Measurements from ENCODE around the gene CHDH.

The CHDH gene, protein sequence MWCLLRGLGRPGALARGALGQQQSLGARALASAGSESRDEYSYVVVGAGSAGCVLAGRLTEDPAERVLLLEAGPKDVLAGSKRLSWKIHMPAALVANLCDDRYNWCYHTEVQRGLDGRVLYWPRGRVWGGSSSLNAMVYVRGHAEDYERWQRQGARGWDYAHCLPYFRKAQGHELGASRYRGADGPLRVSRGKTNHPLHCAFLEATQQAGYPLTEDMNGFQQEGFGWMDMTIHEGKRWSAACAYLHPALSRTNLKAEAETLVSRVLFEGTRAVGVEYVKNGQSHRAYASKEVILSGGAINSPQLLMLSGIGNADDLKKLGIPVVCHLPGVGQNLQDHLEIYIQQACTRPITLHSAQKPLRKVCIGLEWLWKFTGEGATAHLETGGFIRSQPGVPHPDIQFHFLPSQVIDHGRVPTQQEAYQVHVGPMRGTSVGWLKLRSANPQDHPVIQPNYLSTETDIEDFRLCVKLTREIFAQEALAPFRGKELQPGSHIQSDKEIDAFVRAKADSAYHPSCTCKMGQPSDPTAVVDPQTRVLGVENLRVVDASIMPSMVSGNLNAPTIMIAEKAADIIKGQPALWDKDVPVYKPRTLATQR

DNA sequence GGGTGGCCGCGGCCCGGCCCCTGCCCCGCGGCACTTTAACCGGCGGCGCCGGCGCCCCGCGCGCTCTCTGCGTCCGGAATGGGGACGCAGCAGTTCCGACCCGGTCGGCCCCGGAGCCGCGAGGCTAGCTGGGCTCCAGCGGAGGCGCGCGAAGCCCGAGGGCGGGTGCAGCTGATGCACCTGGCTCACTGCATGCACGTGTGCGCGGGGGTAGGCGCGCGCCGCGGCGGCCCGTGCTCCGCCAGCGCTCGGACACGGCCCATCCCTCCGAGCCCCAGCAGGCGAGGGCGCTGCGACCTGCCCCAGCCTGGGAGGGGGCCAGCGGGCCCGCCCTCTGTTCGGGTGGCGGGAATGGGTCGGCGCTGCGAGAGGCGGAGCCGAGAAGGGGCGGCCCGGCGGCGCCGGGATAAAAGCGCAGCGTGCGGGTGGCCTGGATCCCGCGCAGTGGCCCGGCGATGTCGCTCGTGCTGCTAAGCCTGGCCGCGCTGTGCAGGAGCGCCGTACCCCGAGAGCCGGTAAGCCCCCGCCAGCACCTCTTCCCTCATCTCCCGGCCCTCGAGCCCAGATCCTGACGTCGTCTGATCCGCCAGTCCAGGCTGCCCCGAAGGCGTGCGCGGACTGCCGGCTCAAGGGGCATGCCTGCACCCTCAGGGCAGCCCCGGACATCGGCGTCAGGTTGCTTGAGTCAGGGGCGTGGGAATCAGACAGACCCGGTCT, at the start of gene CHDH, which contains the start of gene IL17RB:
Gene CHDH, minus strand, starts transcription at position 286 of the 717 bp plus-strand sequence. CDS start 22,411 bp downstream, outside the sequence.
Gene IL17RB, plus strand, starts transcription at position 435 of the 717 bp plus-strand sequence. Its CDS starts 21 bp downstream, at position 456.
- DNase-seq (ENCODE audit: low read depth, low spot score) = peak; percentile 81

DNA sequence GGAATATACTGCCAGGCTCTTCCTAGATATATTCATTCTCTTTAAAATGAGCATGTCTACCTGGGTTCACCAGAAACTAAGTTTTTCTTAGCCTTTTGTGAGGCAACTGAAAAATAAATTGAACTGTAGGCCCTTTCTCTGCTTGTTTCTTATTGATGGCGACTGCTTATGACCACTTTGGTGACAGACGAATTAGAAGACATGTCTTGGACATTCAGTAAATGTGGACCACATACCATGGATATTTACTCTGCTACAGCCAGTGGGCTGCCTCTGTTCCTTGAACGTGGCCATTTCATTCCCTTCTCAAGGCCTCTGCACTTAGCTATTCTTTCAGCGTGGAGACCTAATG, 46.0 kb upstream of the CHDH start:
- no peak for DNase-seq (ENCODE audit: low read depth, low spot score)

DNA sequence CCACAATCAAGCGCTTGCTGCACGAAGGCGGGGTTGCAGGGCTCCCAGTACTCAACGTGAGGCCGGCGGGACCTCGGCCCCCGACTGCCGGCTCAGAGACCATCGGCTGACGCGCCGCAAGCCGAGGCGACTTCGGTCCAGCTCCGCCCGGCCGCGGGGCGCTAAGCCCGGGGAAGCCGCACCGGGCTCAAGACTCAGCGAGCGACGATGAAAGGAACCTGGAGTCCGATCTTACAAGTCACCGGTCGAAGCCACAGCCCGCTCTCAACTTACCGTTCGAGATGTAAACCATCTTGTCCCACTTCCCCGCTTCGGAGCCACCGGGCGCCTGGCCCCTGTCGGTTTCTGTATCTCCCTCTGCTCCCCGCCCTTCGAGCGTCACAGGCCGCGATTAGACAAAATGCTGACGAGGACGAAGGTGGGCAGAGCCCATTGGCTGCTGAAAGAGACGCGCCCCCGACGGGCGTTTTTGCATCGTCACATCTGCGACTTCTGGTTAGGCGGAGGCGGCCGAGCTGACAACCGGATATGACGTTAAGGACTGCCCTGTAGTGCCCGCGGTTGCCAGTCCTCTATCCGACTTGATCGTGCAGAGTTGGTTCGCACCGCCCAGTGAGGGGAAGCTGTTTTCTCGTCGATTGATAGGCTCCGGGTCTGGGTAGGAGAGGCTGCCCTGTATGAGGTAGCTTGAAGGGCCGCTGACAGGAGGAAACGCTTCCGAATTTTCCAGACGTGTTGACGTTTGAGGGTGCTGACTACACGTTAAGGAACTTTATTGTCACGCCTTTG, 45.5 kb upstream of the CHDH start, which contains the start of gene SELENOK:
Gene SELENOK, minus strand, starts transcription at position 363 of the 789 bp plus-strand sequence.
- DNase-seq (ENCODE audit: low read depth, low spot score) = peak; percentile 100

DNA sequence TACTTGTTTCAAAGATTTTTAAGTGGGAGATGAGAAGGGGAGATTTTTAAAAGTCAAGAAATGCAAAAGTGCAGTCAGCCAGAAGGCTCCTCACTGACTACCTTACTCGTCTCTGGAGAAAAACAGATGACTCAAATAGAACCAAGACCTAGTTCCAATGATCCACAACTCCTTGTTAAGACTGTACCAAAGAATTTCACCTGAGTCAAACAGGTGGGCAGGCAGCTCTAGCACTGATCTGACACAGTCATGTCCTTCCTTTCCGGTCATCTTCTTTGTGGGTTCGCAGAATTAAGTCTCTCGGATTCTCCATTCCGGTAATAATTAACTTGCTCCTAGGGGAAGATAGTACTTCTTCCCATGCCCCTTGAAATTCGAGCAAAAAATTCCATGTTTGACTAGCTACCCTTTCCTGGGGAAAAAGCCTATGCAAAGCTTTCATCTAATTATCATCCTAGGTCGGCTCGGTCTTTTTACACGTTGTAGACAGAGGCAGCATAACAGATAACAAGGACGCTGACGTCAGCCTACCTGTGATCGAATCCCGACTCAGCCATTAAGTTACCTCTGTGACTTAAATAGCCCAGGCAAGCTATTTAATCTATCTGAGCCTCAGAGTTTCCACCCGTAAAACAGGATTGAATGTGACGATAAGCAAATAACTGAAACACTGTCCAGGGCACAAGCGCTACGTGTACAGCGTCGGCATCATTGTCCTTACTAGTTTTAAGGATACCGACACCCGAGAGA, 44.7 kb upstream of the CHDH start:
- peak; percentile 58 for DNase-seq (ENCODE audit: low read depth, low spot score)

DNA sequence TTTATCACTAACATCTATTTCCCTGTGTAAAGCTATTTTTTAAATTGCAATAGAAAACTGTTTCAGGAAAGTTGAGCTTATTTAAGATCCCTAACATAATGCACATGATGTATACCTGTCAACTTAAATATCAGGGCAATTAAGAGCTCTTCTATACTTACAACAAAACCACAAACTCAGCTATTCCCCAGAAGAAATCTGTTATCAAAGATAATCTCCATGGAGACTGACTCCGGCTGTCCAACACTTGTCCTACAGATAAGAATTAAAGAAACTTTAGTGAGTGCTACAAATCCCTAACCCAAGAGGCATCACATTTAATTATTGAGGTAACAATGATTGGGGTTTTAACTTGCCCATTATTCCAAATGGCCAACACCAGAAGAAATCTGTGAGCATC, 42.0 kb upstream of the CHDH start:
- DNase-seq (ENCODE audit: low read depth, low spot score) = no peak

DNA sequence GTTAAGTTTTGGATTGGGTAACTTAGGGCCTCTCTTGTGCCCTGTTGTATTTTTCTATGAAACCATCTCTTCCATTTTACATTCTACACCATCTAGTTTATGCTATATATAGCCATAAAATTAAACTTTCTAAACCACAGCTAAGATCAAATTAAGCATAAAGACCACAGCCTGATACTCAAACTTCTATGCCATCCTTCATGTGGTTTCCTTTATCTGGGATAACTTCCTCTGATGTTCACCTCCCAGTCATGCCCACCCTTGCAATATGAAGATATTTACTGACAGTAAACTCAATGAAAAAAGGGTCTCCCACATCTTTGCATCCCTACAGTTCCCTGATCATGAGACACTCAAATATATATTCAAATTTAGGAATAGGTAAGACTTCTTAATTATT, 41.2 kb upstream of the CHDH start:
- DNase-seq (ENCODE audit: low read depth, low spot score) = no peak

DNA sequence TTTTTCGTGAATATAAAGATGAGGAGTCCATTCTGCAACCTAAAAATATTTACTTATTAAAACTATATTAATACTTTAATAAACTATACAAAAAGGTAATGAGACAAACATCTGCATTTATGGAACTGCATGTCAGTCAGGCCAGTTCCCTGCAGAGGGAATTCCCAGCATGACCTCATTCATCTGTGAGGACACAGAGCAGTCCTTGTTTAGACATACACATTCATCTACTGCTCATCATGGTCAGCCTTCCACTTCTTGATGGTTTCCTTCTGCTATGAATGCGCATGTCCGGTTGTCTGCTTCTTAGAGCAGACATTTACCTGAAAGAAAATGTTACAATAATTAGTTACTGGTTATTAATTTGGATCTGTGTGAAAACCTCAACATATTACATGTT, 39.0 kb upstream of the CHDH start:
- no peak for DNase-seq (ENCODE audit: low read depth, low spot score)

DNA sequence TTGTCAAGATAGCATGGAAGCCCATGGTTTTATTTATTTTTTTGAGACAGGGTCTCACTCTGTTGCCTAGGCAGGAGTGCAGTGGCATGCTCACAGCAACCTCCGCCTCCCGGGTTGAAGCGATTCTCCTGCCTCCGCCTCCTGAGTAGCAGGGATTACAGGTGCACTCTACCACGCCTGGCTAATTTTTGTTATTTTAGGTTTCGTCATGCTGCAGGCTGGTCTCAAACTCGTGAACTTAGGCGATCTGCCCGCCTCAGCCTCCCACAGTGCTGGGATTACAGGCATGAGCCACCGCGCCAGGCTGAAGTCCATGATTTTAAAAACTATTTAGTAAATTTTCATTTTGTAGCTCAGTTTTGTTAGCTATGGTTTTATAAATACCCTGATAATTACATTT, 38.4 kb upstream of the CHDH start:
- DNase-seq (ENCODE audit: low read depth, low spot score) = no peak

DNA sequence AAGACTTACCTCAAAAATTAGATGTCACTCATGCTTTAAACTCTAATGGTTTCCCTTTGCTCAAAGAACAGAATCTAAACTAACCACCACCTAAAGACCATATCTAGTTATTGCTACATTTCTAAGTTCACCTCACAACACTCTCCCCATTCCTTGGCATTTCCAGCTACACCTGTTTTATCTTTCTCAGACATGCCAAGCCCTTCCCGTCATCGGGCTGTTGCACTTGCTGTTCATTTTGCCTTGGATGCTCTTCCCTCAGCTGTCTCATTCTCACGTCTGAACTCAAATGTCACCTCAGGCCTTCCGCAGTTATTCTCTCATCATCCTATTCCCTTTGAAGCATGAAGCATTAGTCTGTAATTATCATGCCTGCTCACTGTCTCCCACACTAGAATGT, 36.8 kb upstream of the CHDH start:
- DNase-seq (ENCODE audit: low read depth, low spot score) = no peak

DNA sequence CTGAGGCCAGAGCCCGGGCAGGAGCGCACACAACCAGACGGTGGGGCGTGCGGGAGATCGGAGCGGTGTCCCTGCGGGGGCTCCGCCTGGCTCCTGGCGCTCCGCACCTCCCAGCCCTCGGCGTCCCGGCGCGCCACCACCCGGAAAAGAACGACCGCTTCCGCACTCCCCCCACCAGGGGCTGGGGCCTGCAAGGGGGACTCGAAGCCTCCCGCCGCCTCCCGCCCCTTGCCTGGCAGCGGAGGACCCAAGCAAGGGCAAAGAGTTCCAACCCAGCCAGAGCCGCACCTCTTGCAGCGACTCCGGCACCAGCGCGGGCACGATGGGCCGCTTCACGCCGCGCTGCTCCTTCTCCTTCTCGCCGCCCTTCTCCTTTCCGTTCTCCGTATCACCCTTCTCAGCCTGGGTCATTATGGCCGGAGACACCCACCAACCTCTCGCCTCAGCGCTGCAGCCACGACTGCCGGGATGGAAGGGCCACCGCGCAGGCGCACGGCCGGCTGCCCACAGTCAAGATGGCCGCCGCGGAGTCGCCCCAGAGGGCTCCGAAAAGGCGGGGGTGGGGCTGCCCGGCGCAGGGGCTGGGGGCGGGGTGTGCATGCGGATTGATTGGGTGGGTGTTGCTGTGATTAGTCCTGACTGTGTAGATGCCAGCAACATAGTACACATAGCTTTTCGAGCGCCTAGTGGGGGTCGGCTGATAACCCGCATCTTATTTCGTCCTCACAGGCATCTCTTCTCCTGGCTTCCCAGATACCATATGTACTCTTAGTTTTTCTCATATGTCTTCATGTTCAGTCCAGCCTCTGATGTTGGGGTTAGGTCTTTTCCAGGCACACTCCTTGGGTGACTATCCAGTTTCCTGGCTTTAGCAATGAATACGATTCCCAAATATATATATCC, 35.7 kb upstream of the CHDH start, which contains the start of gene ACTR8:
Gene ACTR8, minus strand, starts transcription at position 462 of the 903 bp plus-strand sequence. Its CDS starts 51 bp downstream, at position 411.
- peak; percentile 93 for DNase-seq (ENCODE audit: low read depth, low spot score)

DNA sequence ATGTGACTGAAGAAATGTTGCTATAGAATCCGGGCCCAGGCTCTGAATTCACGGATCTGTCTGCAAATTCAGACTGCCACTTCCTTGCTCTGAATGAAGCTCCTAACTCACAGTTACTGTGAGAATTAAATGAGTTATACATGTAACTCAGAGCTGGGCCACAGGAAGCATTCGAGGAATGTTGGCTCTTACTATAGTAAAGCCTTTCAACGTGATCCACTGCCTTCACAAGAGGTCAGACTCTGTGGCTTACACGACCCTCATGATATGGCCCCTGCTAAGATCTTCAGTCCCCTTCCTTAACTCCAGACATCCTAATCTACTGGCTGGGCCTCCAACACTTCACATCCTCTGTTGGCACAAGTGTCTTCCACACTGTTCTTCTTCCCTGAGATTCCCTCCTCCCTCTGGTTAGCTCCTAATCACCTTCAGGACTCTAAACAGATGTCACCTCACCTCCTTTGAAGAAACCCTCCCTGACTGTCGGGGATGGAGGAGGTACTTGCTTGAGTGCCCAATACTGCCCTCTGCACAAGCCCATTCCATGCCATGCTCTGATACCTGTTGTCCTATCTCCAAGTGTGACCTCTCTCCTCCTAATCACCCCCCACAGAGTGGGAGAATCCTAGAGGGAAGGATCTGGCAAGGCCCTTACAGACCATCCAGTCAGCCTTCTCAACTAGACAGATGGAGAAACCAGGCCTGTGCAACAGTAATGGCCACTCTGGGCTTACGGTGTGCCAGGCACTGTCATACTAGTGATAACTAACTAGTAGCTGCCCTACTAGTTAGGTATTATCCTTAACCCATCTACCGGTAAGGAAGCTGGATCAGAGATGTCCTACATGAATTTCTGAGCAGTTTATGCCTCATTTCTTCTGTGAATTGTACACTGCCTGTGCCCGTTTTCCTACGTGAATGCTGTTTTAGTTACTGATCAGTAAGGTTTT, 34.5 kb upstream of the CHDH start:
- peak; percentile 19 for DNase-seq (ENCODE audit: low read depth, low spot score)

DNA sequence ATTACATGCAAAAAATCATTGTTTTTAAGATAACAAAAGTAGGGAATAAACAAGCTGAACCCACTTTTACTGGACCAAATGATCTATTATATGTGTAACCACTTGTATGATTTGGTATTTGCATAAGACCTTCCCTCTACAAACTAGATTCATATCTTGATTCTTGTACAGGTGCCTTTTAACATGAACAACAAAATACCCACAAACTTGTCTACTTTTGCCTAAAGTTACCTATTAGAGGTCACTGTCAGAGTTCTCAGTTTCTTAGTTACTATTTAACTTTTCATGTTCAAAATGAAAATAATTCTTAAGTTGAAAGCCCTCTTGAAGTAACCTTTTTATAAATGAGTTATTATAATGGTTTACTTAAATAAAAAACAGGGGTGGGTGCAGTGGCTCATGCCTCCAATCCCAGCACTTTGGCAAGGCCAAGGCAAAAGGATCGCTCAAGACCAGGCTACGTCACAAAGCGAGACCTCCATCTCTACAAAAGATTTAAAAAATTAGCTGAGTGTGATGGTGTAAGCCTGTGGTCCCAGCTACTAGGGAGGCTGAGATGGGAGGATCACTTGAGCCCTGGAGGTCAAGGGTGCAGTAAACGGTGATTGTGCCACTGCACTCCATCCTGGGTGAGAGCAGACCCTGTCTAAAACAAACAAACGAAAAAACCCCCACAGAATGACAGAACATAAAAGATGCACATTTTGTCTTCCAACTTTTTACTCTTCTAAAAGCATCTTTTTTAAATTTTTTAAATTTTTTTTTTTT, 19.7 kb upstream of the CHDH start:
- no peak for DNase-seq (ENCODE audit: low read depth, low spot score)

DNA sequence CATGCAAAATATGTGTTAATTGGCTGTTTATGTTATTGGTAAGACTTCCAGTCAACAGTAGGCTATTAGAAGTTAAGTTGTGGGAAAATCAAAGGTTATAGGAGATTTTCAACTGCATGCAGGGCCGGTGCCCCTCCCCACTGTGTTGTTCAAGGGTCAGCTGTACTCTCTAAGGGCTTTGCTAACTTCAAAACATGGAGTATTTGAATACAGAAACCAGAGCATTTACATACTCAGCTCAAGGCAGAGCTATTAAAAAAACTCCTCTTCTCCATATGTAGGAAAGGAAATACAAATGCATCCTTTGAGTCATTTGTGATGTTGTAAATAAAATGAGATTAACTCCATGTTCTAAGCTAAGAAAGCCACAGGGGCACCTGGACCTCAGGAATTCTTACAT, 16.9 kb upstream of the CHDH start:
- no peak for DNase-seq (ENCODE audit: low read depth, low spot score)

DNA sequence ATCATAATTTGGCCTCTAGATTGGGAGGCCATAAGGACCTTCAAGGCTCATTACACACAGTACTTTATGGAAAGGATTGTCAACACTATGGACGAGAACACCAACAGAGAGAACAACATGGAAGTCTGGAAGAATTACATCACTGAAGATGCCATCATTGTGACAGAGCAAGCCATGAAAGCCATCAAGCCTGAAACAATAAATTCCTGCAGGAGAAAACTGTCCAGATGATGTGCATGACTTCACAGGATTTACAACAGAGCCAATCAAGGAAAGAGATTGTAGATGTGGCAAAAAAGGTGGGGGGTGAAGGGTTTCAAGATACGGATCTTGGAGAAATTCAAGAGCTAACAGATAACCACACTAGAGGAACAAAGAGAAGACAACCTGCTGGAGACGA, 16.0 kb upstream of the CHDH start:
- no peak for DNase-seq (ENCODE audit: low read depth, low spot score)

DNA sequence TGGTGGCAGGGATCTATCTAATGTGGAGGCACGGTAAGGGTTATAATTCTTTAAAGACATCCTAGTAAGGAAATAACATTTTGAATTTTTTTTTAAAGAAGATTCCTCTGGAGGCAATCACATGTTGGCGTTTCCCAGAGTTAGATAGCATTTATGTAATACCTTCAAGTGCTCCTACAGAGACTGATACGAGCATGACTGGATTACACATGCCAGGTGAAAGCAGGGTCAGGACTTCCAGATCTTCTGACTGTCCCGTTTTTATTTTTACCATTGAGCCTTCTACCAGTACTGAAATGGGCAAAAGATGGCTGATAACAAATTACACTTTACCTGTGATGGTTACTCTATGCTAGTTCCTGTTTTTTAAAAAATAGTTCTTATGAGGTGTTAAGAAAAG, 14.0 kb upstream of the CHDH start:
- DNase-seq (ENCODE audit: low read depth, low spot score) = no peak

DNA sequence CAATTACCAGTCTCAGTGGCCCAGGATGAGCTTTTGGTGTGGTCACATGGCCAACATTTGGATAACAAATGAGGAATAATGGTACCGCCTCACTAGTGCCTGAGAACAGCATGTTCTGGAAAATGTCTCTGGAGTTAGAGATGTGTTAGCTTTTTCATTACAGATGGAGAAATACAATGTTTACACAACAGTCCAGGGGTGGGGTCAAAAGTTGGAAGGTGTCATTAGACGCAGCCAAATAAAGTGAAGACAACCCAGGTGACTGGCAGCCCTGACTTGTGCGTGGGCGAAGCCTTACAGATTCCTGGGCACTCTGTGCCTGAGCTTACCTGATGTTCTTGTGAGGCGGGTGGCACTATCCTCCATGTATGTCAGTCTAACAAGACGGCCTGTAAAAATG, 13.0 kb upstream of the CHDH start:
- no peak for DNase-seq (ENCODE audit: low read depth, low spot score)

DNA sequence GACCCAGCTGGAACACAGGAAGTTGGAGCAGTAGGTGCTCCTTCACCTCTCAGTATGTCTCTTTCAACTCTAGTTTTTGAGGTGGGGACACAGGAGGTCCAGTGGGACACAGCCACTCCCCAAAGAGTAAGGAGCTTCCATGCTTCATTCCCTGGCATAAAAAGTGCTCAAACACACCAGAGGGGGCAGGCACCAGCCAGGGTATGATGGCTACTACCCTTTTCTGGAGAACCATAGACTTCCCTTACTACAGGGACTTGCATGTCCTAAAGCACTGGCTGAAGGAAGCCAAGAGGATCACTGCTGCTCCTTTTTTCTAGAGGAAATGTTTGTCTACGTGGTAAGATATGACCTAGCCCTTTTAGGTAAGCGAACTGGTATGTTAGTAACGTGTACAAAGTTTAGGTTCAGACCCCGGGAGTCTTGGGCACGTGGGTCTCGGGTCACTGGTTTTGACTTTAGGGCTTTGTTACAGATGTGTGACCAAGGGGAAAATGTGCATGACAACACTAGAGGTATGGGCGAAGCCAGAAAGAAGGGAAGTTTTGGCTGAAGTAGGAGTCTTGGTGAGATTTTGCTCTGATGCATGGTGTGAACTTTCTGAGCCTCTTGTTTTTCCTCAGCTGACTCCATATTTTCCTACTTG, 12.0 kb upstream of the CHDH start:
- no peak for DNase-seq (ENCODE audit: low read depth, low spot score)

Measured in ELF-1 (cell line).